ENCODE measurements around the gene MANSC4. TPM values are rescaled to one million over a fixed set of nuclear protein-coding genes. Genes with fewer than 3 reads are reported as not detected.
A peak's percentile ranks its signal among the peaks of the same experiment; 100 is the strongest.

MANSC4 gene
- total and polyA plus RNA-seq, 2 donors (not counting 3 experiments of a cell fraction or from before 2014, with no cell fraction given), result not detected

GRCh38 chr12:27818401-27818918, 38.4 kb upstream of the MANSC4 start:
- Histone ChIP-seq H3K4me1 (ENCODE audit: control insufficient read depth, extremely low read depth, insufficient read depth, low read length) (peaks cover 24% of the 10 kb centered on the region), H3K27me3 (ENCODE audit: control insufficient read depth in 2 of 2, insufficient read depth in 2 of 2, low read length in 2 of 2) (no peaks in the 10 kb centered on the region), H4K20me1 (replicated peaks; ENCODE audit: control insufficient read depth, extremely low read depth, insufficient read depth, low read length) (no peaks in the 10 kb centered on the region), H2AFZ (ENCODE audit: low read depth, low read length) (no peak overlapping the region), H3K79me2 (ENCODE audit: control insufficient read depth, insufficient read depth, low read length) (no peaks in the 10 kb centered on the region), H3K27ac (ENCODE audit: insufficient read depth, low read depth, low read length) (no peak overlapping the region), H3K4me3 (replicated peaks in 1 of 3; ENCODE audit: insufficient read depth in 1 of 3, low read depth in 1 of 3, low read length in 3 of 3) (no peak overlapping the region), H3K4me2 (ENCODE audit: insufficient read depth, low read length) (no peak overlapping the region), H3K9me3 (replicated peaks; ENCODE audit: control insufficient read depth, insufficient read depth, low read length) (no peaks in the 10 kb centered on the region), H3K9ac (replicated peaks; ENCODE audit: extremely low read depth, insufficient read depth, low read length) (no peak overlapping the region), H3K36me3 (ENCODE audit: control insufficient read depth in 2 of 2, extremely low read depth in 1 of 2, insufficient read depth in 2 of 2, low read length in 2 of 2) (no peaks in the 10 kb centered on the region), H3K9me1 (replicated peaks; ENCODE audit: control insufficient read depth, extremely low read depth, insufficient read depth, low read length) (no peaks in the 10 kb centered on the region)
- no peak for FAIRE-seq
- intact Hi-C loops (cut with micrococcal nuclease) (no loop called here), dilution Hi-C loops (cut with MboI; ENCODE audit: extremely low pct_ligation_motif_present, low sequenced_read_pairs) (no loop called here)
- TF ChIP-seq MYC (IDR thresholded peaks at IDR 0.05; ENCODE audit: low read depth, low read length) (no peak), CTCF (IDR thresholded peaks at IDR 0.05; ENCODE audit: extremely low read depth in 1 of 2, insufficient read depth in 1 of 2, low read depth in 1 of 2, low read length in 2 of 2) (no peak), POLR2A (IDR thresholded peaks at IDR 0.05; ENCODE audit: low read depth, low read length) (no peak), FOS (IDR thresholded peaks at IDR 0.05; ENCODE audit: borderline replicate concordance, insufficient read depth, low read length) (no peak), GATA2 (IDR thresholded peaks at IDR 0.05; ENCODE audit: insufficient read depth, insufficient read length, low read depth, low read length) (no peak), POLR2AphosphoS5 (IDR thresholded peaks at IDR 0.05; ENCODE audit: insufficient read depth, low read depth, low read length) (no peak), JUN (IDR thresholded peaks at IDR 0.05; ENCODE audit: borderline replicate concordance, insufficient read depth, insufficient read length, low read depth) (no peak), EZH2 (IDR thresholded peaks at IDR 0.05; ENCODE audit: borderline replicate concordance, low read depth, low read length, severe bottlenecking) (no peak)
- TF ChIP-seq, protein P1, sequence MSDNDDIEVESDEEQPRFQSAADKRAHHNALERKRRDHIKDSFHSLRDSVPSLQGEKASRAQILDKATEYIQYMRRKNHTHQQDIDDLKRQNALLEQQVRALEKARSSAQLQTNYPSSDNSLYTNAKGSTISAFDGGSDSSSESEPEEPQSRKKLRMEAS (IDR thresholded peaks at IDR 0.05; ENCODE audit: insufficient read depth, insufficient read length), result no peak
- ChIA-PET POLR2A (no interaction called here), CTCF (interaction anchor here (1.2 to 1.9 kb wide), 2 partner anchors 22 to 86 kb away, joined by 3 to 5 read pairs; no protein-coding TSS in a partner anchor)
- DNase-seq (ENCODE audit: low read depth, low spot score), result peak; percentile 35
- no TSS peak for BruUV-seq (replicated peaks)

Data from endothelial cell of umbilical vein (primary cell).